HG03025 (cell line): ENCODE data around the gene STARD3.

Source experiments
- ATAC-seq: cut with Tn5 transposase; IDR thresholded peaks from one replicate; pipeline ENCODE4 v1.9.1; 2021; ENCODE audit warnings: mild to moderate bottlenecking, moderate library complexity; ENCODE audit not compliant: unreplicated experiment, low FRiP score

Gene STARD3

DNA sequence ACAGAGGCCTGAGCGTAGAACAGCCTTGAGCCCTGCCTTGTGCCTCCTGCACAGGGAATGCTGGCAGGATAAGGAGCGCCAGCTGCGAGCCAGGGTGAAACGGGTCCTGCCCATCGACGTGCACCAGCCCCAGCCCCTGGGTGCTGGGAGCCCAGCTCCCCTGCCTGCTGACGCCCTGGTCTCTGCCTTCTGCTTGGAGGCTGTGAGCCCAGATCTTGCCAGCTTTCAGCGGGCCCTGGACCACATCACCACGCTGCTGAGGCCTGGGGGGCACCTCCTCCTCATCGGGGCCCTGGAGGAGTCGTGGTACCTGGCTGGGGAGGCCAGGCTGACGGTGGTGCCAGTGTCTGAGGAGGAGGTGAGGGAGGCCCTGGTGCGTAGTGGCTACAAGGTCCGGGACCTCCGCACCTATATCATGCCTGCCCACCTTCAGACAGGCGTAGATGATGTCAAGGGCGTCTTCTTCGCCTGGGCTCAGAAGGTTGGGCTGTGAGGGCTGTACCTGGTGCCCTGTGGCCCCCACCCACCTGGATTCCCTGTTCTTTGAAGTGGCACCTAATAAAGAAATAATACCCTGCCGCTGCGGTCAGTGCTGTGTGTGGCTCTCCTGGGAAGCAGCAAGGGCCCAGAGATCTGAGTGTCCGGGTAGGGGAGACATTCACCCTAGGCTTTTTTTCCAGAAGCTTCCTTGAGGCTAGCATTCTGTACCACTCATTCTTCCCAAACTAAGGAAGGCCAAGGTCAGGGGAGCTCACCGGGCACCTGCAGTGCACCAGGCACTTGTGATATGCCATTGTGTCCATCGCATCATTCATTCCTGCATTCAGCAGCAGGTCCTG lies 33.2 kb downstream of the STARD3 start:
- ATAC-seq = no peak

GRCh38 chr17:39670746-39671145 lies 33.8 kb downstream of the STARD3 start:
- no peak for ATAC-seq

GRCh38 chr17:39671651-39672521 lies 34.9 kb downstream of the STARD3 start:
- no peak for ATAC-seq

- ATAC-seq = no peak
These were observed 35.8 kb downstream of the STARD3 start for GRCh38 chr17:39672522-39673334.

GRCh38 chr17:39673335-39674081 lies 36.6 kb downstream of the STARD3 start:
- ATAC-seq = no peak

DNA sequence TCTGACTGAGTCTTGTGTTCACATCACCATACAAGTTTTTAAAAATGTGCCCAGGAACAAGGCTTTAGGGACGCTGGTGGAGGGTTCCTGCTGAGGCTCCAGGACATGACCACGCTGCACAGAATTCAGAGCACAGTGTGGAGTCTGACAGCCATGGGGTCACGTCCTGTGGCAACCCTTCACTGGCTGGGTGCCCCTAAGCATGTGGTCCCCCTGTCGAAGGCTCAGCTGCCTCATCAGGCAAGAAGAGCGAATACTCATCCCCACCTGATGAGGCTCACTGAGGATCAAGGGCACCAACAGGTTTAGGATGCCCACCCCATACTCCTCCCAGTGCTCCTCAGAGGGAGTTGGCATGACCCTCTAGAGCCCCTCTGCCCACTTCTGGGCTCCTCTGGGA lies 37.2 kb downstream of the STARD3 start:
- ATAC-seq = no peak

DNA sequence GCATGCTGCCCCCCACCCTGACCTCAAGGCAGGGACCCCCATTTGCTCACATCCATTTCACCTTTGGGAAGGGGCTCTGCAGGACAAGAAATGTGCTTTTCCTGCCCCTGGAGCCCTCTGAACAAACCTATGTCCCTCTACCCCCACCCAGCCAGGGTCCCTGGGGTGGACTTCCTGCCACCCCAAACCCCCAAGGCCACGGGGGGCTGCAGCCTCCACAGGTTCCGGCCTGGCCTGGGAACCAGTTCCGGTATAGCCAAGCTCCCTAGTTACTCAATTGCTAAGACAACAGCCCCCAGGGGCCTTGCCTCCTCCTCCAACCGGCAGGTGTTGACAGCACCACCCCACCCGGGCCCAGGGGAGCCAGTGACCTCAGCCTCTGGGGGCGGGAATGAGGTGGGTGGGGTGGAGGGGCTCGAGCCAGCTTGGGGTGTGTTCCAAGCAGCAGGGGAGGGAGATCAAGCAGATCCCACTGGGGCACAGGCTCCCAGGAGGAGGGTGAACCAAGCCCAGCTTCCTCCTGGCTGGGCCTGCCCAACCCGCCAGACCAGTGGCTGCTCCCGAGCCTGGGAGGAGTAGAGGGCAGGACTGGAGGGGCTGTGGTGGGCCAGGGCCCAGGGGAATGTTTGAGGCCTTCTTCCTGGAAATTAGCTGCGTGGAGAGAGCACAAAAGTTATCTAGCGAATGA lies 37.9 kb downstream of the STARD3 start:
- no peak for ATAC-seq

DNA sequence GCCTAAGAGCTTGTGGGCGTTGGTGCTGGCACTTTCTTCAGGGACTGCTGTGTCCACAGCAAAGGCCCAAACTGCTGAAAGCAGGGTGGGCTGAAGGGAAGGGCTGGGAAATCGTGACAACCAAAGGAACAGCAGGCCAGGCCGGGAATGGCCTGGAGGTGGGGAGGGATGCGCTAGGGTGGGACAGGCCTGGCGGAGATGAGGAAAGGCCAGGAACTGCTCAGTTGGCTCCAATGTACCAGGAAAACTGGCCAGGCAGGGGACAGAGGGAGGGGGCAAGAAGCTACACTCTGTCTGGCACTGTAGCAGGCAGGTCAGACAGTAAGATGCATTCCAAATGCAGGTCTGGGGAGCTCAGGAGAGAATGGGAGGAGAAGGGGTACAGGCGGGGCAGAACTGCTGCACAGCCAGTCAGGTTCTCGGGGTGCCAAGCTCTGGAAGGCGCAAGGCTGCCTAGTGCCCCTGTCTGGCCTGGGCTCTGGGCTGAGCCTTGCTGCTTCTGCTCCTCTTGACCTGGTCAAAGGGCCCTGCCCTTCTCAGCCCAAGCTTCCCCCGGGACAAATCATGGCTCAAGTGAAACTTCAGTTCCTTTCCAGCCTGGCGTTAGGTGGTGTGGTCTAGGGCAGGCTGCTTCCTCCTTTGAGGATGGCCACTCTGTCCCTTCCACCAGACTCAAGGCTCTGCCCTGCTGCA lies 38.6 kb downstream of the STARD3 start:
- ATAC-seq = no peak

DNA sequence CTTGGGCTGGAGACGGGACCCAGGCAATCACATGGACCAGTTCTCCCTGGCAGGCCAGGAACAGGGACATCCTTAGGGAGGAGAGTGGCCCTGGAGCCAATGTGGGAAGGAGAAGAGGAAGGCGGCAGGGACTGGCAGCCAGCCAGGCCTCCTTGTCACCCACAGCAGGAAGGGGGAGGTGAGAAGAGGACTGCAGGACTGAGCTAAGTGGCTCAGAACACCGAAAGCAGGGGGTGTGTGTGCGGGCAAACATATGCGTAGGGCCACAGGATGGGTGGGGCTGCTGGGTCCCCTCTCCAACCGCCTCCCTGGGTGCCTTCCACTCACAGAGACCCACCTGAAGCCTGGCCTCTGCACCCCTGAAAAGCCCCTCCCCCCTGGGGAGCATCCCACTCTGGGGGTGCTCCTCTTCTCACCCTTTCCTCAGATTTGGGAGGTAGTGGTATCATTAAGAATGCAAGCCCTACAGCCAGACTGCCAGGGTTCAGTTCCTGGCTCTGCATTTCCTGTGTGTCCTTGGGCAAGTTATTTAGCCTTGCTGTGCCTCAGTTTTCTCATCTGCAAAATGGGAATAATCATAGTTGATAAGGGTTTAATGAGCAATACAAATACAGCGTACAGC lies 39.4 kb downstream of the STARD3 start:
- no peak for ATAC-seq

DNA sequence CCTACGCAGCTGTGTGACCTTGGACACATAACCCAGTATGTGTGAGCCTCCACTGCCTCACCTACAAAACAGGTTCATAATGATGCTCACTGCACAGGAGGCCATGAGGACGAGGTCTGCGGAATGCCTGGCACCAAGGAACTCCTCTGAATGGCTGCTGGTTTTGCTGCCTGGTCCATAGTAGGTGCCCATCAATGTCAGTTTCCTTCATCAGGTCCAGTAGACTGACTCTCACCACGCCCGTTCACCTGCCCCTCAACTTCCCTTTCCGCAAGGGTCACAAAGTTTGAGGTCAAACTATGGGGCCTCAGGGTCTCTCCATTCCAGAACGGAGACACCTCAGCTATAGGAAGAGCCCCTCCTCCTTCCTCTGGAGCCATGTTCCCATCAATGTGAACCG lies 40.1 kb downstream of the STARD3 start:
- no peak for ATAC-seq

DNA sequence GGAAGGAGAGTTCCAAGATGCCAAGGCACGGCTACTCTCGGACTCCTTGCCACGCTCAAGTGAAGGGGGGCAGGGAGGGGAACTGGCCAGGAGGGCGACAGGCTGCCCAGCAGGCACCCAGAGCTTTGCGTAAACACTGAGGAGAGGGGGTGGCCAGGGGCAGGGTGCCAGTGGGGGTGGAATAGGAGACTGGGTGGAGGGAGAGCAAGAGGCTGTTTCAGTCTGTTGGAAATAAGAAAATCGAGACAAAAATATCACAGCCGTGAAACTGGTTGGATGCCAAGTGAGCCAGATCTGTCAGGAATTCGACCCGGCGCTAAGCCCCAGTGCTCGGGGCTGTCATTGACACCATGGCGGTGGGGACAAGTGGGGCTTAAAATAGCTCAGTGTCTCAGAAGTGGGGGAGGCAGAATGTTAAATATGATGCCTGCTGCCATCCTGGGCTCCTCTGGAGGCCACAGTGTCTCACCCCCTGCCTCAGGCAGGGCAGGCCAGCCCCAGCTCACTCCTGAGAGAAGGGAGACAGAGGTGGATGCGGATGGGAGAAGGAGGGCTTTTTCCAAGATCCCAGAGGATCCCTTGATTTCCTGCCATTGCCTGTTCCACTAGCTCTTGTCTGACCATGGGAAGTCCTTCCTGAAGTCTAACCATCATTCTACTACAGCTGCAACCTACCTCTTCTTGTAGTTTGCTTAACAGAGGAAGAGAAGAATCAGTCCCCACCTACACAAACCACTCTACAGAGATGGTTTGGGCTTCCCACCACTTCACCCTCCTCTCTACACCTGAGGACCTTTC lies 40.8 kb downstream of the STARD3 start:
- no peak for ATAC-seq

DNA sequence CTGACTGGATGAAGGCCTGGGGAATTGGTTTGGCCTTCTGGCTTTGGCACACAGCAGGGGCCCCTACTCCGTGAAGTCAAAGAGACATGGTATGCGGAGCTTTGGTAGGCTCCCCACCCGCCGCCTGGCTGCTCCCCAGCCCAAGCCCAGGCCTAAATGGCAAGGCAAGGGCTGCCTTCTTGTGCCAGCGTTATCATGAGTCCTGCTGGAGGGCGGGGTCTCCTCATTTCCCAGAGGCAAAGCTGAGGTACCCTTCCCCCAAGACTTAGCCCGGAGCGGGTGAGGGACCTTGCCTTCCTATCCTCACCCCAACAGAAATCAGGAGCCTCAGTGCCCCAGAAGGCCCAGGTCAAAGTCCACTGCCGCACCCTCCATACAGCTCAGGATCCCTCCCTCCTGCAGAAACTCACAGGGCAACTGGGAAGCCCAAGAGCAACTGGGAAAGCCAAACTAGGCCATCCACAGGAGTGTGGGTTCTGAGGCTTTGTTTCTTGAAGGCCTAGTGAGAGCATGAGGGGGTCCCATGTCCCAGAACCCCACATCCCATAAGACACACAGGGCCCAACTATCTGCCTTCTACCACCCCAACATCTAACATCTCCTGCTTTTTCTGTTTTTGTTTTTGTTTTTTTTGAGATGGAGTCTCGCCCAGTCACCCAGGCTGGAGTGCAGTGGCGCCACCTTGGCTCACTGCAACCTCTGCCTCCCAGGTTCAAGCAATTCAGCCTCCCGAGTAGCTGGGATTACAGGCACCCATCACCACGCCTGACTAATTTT lies 41.6 kb downstream of the STARD3 start:
- ATAC-seq = no peak

DNA sequence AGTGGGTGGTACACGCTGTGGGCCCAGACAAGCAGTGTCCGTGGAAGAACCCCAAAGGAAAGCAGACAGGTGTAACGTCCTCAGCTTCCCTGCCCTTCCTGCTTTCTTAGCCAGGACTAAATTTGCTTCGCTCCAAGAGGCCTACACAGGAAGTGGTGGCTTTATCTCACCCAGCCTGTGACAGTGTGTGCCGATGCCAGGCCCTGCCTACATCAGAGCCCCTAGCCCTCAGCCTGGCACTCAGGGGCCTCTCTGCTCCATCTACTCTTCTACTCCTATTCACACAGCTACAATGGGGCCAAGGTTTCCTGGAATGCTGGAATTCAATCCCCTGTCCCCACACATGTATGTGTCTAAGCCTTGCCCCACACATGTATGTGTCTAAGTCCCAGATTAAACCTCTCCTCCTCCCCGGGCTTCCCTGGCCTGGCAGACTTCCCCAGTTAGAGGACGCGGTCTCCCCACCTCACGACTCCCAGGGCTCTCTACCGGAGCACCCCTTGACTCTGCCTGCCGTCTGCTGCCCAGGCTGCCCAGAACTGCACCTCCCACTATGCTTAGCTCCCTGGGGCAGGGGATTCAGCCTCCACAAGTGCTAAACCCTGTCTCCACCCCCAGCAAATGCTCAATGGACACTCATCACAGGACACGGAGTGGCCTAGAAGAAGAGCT lies 42.7 kb downstream of the STARD3 start:
- ATAC-seq = no peak

DNA sequence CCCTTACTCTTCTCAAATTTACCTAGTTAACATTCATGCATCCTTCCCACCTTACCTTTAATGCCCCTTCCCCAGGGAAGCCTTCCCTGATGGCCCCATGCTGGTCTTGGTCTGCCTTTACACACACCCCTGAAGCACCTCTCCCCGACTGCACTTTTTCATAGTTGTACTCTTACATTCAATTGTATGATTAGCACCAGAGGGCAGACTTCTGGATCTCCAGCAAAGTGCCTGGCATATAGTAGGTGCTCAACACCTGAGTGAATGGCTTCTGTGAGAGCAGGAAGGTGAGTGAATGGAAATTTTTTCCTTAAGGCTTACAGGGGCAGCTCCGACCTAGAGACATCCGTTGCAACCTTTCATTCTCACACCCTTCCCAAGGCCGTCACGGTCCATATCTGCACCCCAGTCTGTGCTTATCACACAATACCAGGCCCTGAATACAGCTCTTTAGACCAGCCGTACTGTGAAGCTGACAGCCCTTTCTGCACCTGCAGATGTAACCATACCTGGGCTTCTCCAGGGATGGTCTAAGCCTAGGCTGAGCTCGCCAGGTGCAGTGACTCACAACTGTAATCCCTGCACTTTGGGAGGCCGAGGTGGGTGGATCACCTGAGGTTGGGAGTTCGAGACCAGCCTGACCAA lies 46.5 kb downstream of the STARD3 start:
- no peak for ATAC-seq

DNA sequence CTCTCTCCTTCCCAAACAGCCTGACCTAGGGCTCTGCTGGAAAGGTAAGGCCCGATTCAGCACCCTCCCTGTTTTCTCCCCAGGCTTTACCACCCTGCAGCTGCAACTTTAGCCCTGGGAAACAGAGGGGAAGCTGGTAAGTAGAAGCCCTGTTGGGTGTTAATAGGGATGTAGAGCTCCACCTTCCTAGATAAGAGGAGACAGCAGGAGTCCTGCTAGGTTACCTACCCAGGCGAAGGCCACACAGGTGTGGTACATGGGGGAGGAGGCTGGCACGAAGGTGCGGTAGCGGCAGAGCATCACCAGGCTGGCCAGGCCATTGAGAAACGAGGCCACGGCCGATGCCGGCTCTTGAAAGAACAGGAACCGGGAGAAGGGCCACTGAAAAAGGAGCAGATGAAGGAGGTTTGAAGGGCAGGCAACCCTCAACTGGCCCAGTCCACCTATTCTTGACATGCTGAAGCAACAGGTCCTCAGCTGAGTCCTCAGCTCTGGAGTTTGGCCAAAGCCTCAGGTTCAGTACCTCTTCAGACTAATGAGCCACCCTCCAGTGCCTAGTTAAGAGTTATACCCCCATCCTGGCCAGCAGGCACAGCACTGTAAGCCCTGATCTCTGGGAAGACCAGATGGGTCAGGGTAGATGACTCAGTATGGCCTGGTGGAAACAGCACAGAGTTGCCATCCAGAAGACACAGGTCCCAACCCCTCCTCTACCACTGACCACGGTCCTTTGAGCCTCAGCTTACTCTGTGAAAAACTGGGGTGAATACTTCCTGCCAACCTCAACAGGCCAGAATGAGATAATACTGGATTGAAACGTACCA lies 47.6 kb downstream of the STARD3 start:
- no peak for ATAC-seq
